Activated naive CD8-positive, alpha-beta T cell treated with anti-CD3 and anti-CD28 coated beads, Interleukin-2, amount 50 U/mL, for 24 hours (primary cell): ENCODE results near the gene GALR2.
A peak's percentile ranks its signal among the peaks of the same experiment; 100 is the strongest.

Source experiments
- ATAC-seq: fragments of 150-1000 bp; cut with Tn5 transposase; one replicate; pipeline ENCODE4 v1.10.0; 2021
- DNase-seq: peaks from one replicate; pipeline ENCODE4 v3.0.0; 2021
- H3K27ac Mint-ChIP-seq: one replicate; pipeline ENCODE4 v1.8.0; 2021; ENCODE audit warnings: mild to moderate bottlenecking, mixed read lengths
- H3K27me3 Mint-ChIP-seq: one replicate; pipeline ENCODE4 v1.8.0; 2021; ENCODE audit warnings: mixed read lengths
- H3K36me3 Mint-ChIP-seq: one replicate; pipeline ENCODE4 v1.8.0; 2021; ENCODE audit warnings: low read depth, mixed read lengths
- H3K4me1 Mint-ChIP-seq: one replicate; pipeline ENCODE4 v1.8.0; 2021; ENCODE audit warnings: mixed read lengths
- H3K4me3 Mint-ChIP-seq: one replicate; pipeline ENCODE4 v1.8.0; 2021; ENCODE audit warnings: mild to moderate bottlenecking, moderate library complexity, mixed read lengths
- H3K9me3 Mint-ChIP-seq: one replicate; pipeline ENCODE4 v1.8.0; 2021; ENCODE audit warnings: mixed read lengths

The GALR2 gene

DNA sequence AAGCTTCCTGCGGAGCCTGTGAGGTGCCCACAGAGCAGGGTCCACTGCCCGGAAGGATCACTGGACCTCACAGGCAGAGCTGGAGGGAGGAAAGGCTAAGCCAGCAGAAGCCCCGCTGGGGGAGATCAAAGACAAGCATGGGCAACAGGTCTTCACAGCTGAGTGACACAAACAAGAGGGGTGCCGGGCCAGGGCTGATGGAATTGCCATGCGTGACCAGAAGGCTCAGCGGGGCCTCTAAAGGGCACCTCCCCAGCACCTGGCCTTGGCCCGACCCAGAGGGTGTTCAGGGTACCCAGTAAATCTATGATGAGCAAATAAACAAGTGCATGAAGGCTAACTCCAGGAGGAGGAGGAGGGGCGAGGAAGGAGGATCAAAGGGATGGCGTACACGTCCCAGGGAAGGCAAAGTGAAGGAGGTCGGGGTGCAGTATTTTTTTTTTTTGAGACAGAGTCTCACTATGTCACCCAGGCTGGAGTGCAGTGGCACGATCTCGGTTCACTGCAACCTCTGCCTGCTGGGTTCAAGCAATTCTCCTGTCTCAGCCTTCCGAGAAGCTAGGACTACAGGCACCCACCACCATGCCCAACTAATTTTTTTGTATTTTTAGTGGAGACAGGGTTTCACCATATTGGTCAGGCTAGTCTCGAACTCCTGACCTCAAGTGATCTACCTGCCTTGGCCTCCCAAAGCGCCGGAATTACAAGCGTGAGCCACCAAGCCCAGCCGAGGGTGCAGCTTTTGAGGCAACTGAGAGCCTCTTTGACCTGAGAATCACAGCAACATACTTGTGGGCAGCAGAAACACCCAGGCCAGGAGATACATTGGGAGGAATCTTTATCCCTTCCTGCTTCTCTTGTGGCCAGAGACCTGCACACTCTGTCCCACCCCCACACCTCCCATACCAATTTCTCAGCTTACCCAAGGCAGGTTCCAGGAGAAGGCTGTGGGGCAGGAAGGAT lies 45.1 kb downstream of the GALR2 start:
- H3K27ac Mint-ChIP-seq: no peak overlapping the region

DNA sequence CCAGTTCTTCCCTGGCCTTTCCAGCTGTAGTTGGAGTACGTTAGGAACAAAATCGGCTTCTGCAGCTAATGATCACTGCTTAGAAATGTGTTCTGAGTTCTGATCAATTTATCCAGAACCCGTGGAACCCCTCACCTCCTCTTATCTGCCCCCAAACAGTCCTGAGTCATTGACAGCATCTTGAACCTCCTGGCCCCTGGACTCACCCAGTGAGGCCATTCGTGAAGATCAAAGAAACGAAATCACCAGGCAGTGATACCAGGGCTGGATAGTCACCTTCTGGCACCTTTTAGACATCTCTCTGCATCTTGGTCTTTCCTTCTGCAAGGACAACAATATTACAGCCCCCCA lies 46.1 kb downstream of the GALR2 start:
- Mint-ChIP-seq H3K4me1 (peaks cover 8% of the 10 kb centered on the region), H3K36me3 (no peaks in the 10 kb centered on the region), H3K27ac (no peak overlapping the region), H3K9me3 (no peaks in the 10 kb centered on the region), H3K4me3 (no peak overlapping the region), H3K27me3 (no peaks in the 10 kb centered on the region)
- no peak for ATAC-seq
- no peak for DNase-seq

More for the DNA sequence above, 45.1 kb downstream of the GALR2 start:
- no peaks in the 10 kb centered on the region for H3K36me3 Mint-ChIP-seq
- H3K4me3 Mint-ChIP-seq: no peak overlapping the region
- no peaks in the 10 kb centered on the region for H3K27me3 Mint-ChIP-seq
- peaks cover 8% of the 10 kb centered on the region for H3K4me1 Mint-ChIP-seq
- ATAC-seq (no peak), DNase-seq (no peak)
- no peaks in the 10 kb centered on the region for H3K9me3 Mint-ChIP-seq

DNA sequence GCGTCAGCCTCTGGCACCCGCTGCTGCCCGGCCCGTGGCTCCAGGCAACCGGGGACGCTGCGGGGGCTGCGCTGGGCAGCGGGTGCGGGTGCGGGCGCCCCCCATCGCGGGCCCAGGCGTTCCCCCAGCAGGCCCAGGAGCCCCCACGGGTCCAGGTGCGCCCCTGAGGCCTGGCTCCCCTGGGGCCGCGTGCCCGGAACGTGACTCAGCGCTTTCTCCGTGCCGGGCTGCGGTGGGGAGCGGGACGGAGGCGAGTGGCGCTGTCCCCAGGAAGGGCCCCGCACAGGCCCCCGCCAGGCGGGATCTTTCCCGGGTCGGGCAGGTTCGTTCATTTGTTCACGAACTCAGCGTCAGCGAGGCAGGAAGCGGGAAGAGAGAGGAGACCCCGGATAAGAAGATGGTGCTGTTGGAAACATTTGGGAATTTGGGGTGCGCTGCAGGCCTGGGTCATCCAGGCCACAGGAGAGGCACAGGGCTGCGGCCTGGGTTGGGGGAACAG lies 47.4 kb downstream of the GALR2 start:
- Mint-ChIP-seq H3K27ac (peak overlapping the region; percentile 74), H3K27me3 (no peaks in the 10 kb centered on the region), H3K4me3 (no peak overlapping the region), H3K9me3 (no peaks in the 10 kb centered on the region), H3K4me1 (peaks cover 18% of the 10 kb centered on the region), H3K36me3 (no peaks in the 10 kb centered on the region)
- ATAC-seq (no peak), DNase-seq (peak; percentile 38)

GRCh38 chr17:76122431-76123190 lies 48.0 kb downstream of the GALR2 start:
- Mint-ChIP-seq H3K4me3 (no peak overlapping the region), H3K9me3 (no peaks in the 10 kb centered on the region), H3K36me3 (no peaks in the 10 kb centered on the region), H3K4me1 (peaks cover 21% of the 10 kb centered on the region), H3K27ac (peak overlapping the region; percentile 74), H3K27me3 (no peaks in the 10 kb centered on the region)
- ATAC-seq: no peak
- DNase-seq: no peak

DNA sequence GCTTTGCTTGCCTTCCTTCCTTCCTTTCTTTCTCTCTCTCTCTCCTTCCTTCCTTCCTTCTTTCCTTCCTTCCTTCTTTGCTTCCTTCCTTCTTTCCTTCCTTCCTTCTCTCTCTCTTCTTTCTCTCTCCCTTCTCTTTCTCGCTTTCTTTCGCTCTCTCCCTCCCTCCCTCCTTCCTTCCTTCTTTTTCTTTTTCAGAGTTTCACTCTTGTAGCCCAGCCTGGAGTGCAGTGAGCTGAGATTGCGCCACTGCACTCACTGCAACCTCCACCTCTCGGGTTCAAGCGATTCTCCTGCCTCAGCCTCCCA lies 48.6 kb downstream of the GALR2 start:
- peaks cover 21% of the 10 kb centered on the region for H3K4me1 Mint-ChIP-seq
- H3K36me3 Mint-ChIP-seq: no peaks in the 10 kb centered on the region
- ATAC-seq (no peak), DNase-seq (no peak)
- H3K4me3 Mint-ChIP-seq: no peak overlapping the region
- H3K27ac Mint-ChIP-seq: peak overlapping the region; percentile 35
- no peaks in the 10 kb centered on the region for H3K27me3 Mint-ChIP-seq
- no peaks in the 10 kb centered on the region for H3K9me3 Mint-ChIP-seq

DNA sequence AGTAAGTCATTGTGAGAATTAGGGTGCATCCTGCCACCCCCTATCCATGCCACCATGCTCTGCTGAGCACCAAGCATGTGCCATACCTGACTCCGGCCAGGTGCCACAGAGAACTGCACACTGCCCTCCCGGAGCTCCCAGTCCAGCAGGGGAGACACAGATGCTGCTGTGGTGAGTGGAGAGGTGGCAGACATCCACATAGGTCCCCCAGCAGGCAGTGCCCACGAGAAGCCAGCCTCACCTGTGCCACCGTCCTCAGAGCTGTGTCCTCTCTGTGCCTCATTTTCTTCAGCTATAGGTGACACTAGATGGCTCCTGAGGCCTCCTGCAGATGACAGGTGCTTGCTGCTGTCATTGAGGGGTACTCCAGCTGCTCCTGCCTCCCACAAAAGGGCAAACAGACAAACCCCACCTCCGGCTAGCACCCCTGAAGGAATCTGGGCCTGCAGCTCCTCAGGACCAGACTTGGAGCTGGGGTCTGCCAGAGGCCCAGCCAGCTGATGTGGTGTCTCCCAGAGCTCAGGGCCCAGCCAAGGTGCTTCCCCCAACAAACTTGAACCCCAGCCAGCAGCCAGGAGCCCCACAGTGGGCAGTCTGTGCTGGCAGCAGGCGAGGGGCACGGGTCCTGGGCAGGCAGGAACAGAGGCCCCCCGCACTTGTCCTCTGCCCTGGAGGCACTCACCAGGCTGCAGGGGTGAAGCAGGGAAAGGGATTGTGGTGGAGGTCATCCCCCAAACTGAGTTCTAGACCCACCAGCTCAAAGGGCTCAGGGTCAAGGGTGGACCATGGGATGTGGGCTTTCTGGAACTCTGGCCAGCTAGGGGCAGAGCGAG lies 49.4 kb downstream of the GALR2 start:
- ATAC-seq (no peak), DNase-seq (no peak)
- Mint-ChIP-seq H3K27me3 (no peaks in the 10 kb centered on the region), H3K9me3 (no peaks in the 10 kb centered on the region), H3K4me3 (no peak overlapping the region), H3K27ac (no peak overlapping the region), H3K4me1 (peaks cover 21% of the 10 kb centered on the region), H3K36me3 (no peaks in the 10 kb centered on the region)

DNA sequence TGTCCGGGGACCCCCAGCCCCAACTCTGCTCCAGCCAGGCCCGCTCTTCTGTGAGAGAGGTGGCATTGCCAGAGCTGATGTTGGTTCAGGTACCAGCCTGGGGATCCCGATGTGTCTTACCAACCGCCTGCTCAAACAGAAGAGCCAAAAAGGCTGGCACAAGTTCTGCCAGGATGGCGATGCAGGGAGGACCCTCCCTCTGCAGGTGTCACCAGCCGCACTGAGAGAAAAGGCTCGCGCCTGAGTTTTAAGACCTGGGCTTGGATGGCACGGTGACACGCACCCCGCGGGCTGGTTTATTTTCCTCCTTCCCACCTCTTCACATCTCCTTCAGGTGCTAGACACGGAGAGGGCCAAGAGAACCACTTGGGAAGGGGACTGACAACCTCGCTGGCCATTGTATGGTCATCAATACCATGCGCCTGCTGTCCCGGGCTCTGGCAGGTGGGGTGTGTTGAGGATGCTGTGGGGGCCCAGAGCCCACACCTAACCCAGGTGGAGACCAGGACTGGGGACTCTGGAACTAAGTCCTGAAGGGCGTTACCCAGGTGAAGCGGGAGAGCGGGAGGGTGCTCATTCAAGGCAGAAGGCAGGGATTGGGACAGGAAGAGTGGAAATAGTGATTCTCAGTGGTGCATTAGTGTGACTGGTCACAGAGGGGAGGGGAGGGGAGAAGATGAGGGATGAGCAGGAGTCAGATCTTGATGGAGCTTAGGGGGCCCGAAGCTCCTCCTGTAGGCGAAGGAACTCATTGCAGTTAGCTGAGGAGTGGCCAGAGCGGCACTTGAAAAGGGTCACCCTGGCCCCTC lies 50.2 kb downstream of the GALR2 start:
- Mint-ChIP-seq H3K4me1 (peaks cover 21% of the 10 kb centered on the region), H3K9me3 (no peaks in the 10 kb centered on the region), H3K27ac (peak overlapping the region; percentile 11), H3K4me3 (no peak overlapping the region), H3K27me3 (no peaks in the 10 kb centered on the region), H3K36me3 (no peaks in the 10 kb centered on the region)
- DNase-seq: peak; percentile 24
- ATAC-seq: no peak

- Mint-ChIP-seq H3K27me3 (no peaks in the 10 kb centered on the region), H3K36me3 (no peaks in the 10 kb centered on the region), H3K4me1 (peaks cover 21% of the 10 kb centered on the region), H3K4me3 (no peak overlapping the region), H3K27ac (no peak overlapping the region), H3K9me3 (no peaks in the 10 kb centered on the region)
- ATAC-seq (no peak), DNase-seq (no peak)
Measured at GRCh38 chr17:76125391-76125675, 50.8 kb downstream of the GALR2 start.

DNA sequence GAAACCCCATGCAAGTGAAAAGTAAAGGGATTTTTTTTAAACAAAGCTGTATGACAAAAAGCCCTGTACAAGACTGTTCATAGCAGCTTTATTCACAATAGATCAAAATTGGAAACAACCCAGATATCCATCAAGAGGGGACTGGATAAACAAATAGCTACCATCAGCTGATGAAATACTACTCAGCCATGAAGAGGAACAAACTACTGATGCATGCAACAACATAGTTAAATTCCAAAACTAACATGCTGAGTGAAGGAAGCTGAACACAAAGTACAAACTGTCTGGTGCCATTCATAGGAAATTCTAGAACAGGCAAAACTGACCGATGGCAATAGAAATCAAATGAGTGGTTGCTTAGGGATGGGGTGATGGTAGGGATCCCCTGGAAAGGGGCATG lies 51.3 kb downstream of the GALR2 start:
- H3K4me3 Mint-ChIP-seq: no peak overlapping the region
- no peak for ATAC-seq

More for the DNA sequence above, 51.3 kb downstream of the GALR2 start:
- DNase-seq: no peak
- Mint-ChIP-seq H3K27me3 (no peaks in the 10 kb centered on the region), H3K36me3 (no peaks in the 10 kb centered on the region), H3K27ac (no peak overlapping the region), H3K4me1 (peaks cover 21% of the 10 kb centered on the region), H3K9me3 (no peaks in the 10 kb centered on the region)
